Hepatic stellate cell (primary cell): Measurements from ENCODE around the gene PHYH.
"Not testable (repeated sequence)": the region's sequence is repeated elsewhere in the genome, so short reads cannot be mapped to it uniquely, and the experiment has no call there.

Experiments used
- DNase-seq: peaks from one replicate; pipeline ENCODE4 v3.0.0; 2011; ENCODE audit warnings: low spot score

PHYH gene

GRCh38 chr10:13271552-13272163 is 28.2 kb downstream of the PHYH start:
- peak; percentile 64 for DNase-seq

GRCh38 chr10:13270877-13271551 is 28.9 kb downstream of the PHYH start:
- no peak for DNase-seq

GRCh38 chr10:13268841-13269240 is 31.0 kb downstream of the PHYH start:
- DNase-seq: no peak

- DNase-seq: no peak
Measured at GRCh38 chr10:13268310-13268709, 31.6 kb downstream of the PHYH start.

- no peak for DNase-seq
Measured at GRCh38 chr10:13263591-13263990, 36.3 kb downstream of the PHYH start.

GRCh38 chr10:13262433-13262832 is 37.4 kb downstream of the PHYH start:
- no peak for DNase-seq

GRCh38 chr10:13257621-13258140 is 42.2 kb downstream of the PHYH start:
- DNase-seq: no peak

GRCh38 chr10:13256627-13257026 is 43.2 kb downstream of the PHYH start:
- no peak for DNase-seq

- DNase-seq: no peak
Measured at GRCh38 chr10:13253726-13254125, 46.1 kb downstream of the PHYH start.

GRCh38 chr10:13247784-13248183 is 52.1 kb downstream of the PHYH start:
- DNase-seq: no peak

GRCh38 chr10:13247246-13247645 is 52.6 kb downstream of the PHYH start:
- DNase-seq: no peak

- DNase-seq: not testable (repeated sequence)
Measured at GRCh38 chr10:13242260-13242659, 57.6 kb downstream of the PHYH start.

GRCh38 chr10:13241613-13242012 is 58.3 kb downstream of the PHYH start:
- DNase-seq: no peak

- DNase-seq: no peak
Measured at GRCh38 chr10:13239923-13240322, 59.9 kb downstream of the PHYH start.

GRCh38 chr10:13238271-13239077 is 61.4 kb downstream of the PHYH start:
- DNase-seq: no peak

- no peak for DNase-seq
Measured at GRCh38 chr10:13236638-13237037, 63.2 kb downstream of the PHYH start.

GRCh38 chr10:13234736-13235135 is 65.1 kb downstream of the PHYH start:
- DNase-seq: not testable (repeated sequence)

GRCh38 chr10:13234172-13234571 is 65.7 kb downstream of the PHYH start, which contains the start of gene UCMA:
Gene UCMA, minus strand, starts transcription at chr10:13234374. Its CDS starts 116 bp downstream, at chr10:13234258.
- DNase-seq: no peak

- DNase-seq: no peak
Measured at GRCh38 chr10:13233358-13233757, 66.5 kb downstream of the PHYH start.

- no peak for DNase-seq
Measured at GRCh38 chr10:13231808-13232207, 68.1 kb downstream of the PHYH start.

GRCh38 chr10:13231190-13231589 is 68.7 kb downstream of the PHYH start:
- no peak for DNase-seq
